Stimulated activated naive CD8-positive, alpha-beta T cell treated with anti-CD3 and anti-CD28 coated beads, Interleukin-15, Interleukin-2, amounts not matched to agents 100 U/mL and 50 U/mL, for 24 hours (primary cell): ENCODE measurements around the gene SUSD5.

ENCODE experiments used
- ATAC-seq: fragments of 150-1000 bp; cut with Tn5 transposase; one replicate; pipeline ENCODE4 v1.10.0; 2021
- DNase-seq: peaks from one replicate; pipeline ENCODE4 v3.0.0; 2021

The SUSD5 gene

DNA sequence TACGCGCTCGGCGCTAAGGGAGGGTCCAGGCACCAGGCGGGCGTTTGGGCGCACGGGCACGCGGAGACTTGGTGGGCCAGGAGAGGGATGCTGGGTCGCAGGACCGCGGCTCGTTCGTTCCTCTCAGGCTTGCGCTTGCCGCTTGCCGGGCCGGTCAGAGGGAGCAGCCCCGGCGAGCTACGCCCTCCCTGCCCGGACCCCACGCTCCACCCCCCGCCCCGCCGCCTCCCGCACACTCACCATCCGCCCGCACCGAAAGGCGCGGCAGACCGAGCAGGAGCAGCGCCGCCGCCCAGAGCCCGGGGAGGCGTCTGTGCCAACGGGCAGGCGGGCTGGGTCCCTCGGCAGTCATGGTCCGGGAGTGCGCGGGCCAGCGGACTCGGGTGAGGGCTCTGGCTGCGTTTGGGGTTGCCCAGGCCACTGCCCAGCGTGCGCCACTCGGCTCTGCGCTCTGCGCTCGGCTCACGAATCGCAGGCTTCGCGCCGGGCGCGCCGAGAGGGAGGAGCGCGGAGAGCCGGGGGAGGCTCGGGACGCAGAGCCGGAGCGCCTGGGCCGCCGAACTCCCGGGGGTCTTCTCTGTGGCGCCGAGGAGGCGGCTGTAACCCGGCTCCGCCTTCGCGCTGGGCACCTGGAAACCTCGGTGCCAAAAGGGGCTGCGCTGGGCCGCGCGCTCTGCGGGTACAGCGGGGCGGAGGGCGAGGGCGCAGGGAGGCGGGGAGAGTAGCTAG is at the start of gene SUSD5:
Gene SUSD5 (minus strand): TSS at position 365 of the 729 bp plus-strand sequence. CDS start 13 bp downstream, at position 352.
- no peak for ATAC-seq
- DNase-seq, result peak; percentile 5

DNA sequence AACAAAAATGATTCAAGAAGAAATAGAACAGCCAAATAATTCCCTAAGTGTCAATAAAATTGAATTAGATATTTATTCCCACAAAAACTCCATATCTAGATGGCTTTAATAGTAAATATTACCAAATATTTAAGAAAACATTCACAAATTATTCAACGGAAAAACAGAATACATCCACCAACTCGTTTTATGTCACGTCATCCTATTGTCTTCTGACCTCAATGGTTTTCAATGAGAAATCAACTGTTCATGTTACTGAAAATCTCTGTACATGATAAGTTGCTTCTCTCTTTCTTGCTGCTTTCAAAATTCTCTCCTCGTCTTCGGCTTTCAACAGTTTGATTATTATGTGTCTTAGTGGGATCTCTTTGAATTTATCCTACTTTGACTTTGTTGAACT is 41.5 kb upstream of the SUSD5 start:
- ATAC-seq (no peak), DNase-seq (no peak)

DNA sequence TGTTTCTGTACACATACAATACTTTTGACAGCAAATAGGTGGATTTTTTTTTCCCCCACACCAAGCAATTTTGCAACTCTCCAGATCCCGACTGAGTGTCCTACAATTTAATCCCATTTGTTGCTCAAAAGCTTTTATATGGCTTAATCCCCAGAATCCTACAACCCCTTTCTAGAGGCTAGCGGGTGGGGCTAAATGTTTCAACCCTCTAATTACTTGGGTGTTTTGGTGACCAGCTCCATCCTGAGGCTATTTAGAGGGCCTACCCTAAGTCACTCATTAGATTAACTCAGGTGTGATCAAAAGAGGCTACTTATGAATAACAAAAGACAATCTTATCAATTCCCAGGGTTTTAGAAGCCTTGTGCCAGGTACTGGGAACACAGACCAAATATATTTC is 37.6 kb upstream of the SUSD5 start:
- ATAC-seq (no peak), DNase-seq (no peak)

DNA sequence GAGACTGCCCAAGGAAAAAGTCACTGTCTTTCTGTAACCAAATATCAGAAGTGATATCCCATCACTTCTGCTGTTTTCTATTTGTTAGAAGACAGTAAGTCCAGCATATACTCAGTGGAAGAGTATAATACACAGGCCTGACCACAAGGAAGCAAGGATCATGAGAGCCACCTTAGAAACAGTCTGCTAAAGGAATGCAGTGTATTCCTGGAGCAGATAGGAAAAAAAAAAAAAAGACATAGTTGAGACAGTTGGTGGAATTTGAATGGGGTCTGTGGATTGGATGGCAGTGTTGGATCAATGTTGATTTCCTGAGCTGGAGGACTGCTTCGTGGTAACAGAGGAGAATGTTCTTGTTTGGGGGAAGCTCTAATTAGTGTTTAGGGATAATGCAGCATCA is 32.1 kb upstream of the SUSD5 start:
- ATAC-seq (no peak), DNase-seq (no peak)

DNA sequence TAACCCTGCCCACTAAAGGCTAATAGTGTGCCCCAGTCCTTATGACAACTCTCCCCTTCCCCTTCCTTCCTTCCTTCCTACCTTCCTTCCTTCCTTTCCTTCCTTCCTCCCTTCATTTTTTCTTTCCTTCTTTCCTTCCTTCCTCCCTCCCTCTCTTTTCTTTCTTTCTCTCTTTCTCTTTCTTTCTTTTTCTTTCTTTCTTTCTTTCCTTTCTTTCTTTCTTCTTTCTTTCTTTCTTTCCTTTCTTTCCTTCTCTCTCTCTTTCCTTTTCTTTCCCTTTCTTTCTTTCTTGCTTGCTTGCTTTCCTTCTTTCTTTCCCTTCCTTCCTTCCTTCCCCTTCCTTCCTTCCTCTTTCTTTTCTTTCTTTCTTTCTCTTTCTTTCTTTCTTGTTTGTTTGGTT is 28.2 kb upstream of the SUSD5 start:
- no peak for DNase-seq
- ATAC-seq, result no peak

DNA sequence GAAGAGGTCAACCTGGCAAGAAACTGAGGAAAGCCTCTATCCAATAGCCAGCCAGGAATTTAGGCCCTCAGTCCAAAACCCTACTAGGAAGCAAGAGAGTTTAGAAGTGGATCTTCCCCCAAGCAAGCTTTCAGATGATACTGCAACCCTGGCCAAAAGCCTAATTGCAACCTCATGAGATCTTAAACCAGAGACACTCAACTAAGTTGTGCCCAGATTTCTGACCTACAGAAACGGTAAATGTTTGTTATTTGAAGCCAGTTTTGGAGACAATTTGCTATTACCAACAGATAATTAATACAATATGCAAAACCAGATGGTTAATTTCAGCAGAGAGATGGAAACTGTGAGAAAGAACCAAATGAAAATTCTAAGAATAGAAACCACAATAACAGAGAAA is 21.7 kb upstream of the SUSD5 start:
- ATAC-seq (no peak), DNase-seq (no peak)

DNA sequence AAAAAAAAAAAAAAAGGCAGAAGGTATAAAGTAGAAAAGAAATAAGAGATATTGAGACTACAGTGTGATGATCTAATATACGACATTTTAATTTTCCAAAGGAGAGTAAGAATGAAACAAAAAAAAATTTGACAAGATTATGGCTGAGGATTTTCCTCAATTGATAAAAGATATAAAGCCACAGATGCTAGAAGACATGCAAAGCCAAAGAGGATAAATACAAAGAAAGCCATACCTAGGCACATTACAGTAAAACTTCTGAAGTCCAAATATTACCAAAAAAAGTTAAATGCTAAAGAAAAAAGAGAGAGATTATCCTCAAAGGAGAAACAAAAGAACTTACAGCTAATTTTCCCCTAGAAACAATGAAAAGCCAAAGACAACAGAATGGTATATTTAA is 20.3 kb upstream of the SUSD5 start:
- no peak for DNase-seq
- no peak for ATAC-seq

DNA sequence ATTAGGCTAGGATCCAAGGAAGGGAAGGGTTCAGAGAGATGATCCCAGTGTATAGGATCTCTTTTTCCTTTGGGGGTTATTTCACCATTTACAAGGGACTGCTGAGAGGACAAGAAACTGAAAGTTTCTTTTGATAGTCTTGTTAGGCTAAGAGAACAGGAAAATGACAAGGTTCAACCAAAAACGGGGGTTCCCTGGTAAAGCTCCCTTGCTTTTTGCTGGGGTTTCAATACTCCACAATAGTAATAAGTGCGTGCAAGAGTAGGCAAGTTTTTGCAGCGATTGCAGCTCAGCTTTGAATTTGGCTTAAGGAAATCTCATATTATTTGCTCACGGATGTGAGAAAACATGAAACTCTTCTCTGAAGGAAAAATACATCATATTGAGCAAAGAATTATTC is 18.8 kb upstream of the SUSD5 start:
- ATAC-seq (no peak), DNase-seq (no peak)

DNA sequence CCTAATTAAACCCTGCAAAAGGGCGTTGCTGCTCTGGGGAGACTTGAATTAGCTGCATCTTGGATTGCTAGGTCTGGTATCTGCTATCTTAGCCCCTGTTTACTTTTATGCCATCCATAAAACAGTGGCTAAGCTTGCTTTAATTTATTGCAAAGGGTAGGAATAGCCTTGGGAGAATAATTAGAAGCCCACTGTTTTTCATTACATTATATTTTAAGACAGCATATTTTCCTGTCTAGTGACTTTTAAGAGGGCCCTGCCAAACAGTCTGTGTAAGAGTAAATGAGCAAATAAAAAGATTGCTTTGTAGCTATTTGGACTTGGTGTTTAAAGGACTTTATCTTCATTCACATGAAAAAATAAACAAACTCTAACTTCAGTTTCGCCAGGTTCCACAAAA is 17.4 kb upstream of the SUSD5 start:
- DNase-seq, result no peak
- ATAC-seq, result no peak

DNA sequence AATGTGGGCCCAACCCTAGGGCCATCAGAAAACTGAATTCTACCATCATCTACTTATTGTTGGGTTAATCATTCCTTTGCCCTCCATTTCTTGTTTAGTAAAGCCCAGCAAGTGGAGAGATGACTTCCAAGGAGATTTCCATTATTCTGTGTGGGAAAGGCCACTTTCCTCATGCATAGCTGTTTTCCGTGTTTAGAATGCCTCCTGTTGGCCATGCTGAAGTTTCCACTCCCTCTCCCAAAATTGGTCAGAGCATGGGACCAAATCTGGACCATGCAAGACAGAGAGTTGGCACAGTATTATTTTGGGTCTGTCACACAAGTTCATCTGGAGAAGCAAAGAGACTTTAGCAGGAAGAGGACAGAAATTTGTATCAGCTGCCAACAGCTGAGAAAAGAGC is 15.3 kb upstream of the SUSD5 start:
- DNase-seq (no peak), ATAC-seq (no peak)

DNA sequence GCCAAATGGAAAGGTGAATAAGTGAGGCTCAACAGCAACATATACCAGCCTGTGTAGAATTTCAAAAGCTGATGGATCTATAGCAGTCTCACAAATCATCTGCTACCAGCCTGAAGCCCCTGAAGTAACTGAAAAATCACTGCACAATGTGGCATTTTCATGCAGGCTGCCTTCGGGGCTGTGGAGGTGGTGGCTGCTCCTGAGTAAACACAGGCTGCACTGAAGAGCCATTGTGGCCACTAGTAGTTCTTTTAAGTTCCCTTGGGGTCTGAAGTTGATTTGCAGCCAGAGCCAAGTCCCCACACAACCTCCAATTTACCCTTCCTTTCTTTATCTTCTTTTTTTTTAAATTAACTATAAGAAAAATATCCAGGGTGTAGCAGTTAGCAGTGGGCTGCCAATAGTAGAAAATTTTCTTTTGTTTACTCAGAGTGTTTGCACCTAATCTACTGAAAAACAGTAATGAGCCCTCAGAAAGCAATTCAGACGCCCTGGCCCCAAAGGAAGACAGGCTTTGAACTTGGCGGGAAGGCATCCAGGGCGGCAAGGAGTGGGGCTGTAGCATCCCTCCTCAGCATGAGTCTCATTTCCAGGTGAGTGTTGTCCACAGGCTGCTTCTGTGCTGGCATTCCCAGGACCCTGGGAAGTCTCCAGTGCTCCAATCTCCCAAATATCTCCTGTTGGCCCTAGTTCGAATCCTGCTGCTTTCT is 13.3 kb upstream of the SUSD5 start:
- DNase-seq, result no peak
- no peak for ATAC-seq

DNA sequence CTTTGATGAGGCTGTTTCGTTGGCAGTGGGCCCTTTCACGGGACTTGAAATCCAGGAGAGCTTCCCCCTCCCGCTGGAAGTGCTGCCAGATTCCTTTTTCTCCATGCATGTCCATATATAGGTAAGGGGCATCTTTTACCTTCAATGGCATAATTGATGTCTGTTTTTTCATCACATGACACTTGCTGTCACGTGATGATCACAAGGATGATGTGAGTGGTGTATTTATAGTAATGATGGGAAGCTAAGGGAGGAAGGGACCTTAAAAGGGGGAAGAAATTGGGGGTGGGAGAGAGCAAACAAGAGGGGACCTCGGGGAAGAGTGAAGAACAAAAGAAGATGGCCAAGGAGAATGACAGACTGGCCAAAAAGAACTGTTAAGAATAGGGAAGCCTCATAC is 11.3 kb upstream of the SUSD5 start:
- no peak for DNase-seq
- no peak for ATAC-seq

DNA sequence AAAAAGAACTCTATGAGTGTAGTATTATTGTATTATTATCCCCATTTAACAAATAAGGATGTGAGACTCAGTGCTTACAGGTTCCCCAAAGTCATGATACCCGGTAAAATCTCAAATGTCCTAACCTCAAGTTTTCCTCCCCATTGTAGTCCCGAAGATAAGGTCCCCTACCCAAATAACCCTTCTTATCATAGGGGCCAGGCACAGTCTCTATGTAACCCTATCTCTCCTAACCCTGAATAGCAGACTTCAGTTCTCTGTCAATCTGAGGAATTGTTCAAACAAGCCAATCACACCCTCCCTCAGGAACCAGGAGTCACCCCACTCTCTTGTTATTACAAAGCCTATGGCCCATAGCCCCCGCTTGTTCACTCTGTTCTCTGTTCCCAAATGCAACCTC is 10.5 kb upstream of the SUSD5 start:
- DNase-seq (no peak), ATAC-seq (no peak)

DNA sequence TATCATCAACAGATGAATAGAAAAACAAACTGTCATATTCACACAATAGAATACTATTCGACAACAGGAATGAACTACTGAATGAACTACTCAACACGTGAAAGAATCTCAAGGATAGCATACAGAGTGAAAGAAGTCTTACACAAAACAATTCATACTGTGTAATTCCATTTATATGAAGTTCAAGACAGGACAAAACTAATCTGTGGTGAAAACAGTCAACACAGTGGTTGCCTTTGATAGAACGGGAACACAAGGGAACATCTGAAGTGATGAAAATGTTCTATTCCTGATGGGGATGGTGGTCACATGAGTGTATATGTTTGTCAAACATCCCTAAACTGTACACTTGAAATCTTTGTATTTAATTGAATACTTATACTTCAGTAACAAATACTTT is 2.6 kb upstream of the SUSD5 start:
- ATAC-seq (no peak), DNase-seq (no peak)

DNA sequence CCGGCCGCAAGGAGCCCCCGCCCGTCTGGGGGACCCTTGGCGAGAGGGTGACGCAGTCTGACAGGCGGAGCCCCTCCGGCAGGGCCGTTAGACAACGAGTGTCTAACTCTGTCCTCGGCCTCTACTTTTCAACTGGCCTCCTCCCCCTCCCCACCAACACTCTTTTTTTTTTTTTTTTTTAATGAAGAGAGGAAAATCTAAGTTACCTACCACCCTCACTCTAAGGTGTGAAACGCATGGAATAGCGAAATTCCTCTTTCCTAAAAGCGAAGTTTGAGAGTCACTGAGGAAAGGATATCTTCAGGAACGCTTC is 521 bp upstream of the SUSD5 start:
- ATAC-seq, result no peak
- no peak for DNase-seq

DNA sequence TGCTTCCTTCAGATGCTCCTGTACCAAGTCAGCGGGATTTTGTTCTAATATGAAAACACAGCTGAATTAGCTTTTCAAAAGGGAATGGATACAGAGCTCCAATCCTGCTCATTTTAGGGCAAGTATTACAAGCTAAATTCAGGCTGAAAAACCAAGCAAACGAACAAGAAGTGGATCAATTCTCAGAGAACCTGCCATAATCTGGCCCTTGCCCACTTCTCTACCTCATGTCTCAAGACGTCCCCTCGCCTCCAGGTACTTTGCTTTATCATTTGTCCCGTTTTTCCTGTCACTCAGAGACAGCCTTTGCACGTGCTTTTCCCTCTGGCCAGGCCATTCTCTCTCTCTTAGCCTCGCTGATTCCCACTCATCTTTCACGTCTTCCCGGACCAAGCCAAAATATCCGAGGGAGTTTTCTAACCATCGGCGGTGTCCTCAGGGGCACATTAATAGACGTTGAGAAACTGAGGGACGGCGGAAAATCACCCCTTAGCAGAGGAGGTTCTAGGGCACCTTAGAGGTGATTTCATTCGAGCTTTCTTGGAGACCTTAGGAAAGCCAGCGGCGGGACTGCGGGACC is 654 bp downstream of the SUSD5 start:
- no peak for DNase-seq
- ATAC-seq, result no peak

DNA sequence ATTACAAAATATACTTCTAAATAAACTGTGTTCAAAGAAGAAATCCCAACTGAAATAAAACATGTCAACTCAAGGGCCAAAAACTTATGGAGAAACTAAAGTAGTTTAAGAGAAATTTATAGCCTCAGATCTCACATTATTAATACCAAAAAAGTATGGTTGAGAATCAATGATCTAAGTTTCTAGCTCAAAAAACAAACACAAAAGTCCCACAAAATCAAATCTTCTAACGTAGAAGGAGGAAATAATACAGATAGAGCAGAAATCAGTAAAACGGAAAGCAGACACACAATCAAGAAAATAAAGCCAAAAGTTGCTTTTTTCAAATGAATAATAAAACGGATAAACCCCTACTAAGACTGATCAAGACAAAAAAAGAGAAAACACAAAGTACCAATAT is 2.9 kb downstream of the SUSD5 start:
- DNase-seq, result no peak
- ATAC-seq, result no peak

DNA sequence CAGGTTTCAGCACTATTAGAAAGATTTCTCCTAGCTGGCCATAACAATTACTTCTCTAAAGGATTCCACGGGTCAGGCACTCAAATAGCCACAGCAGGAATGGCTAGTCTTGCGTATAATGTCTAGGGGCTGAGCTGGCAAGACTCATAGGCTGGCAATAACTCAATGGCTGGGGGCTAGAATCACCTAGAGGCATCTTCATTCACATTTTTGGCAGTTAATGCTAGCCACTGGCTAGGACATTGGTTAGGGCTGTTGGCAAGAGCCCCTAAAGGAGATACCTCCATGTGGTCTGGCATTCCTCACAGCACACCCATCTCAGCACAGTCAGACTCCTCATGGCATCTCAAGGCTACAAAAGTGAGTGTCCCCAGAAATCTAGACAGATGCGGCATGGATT is 6.2 kb downstream of the SUSD5 start:
- ATAC-seq (no peak), DNase-seq (no peak)

DNA sequence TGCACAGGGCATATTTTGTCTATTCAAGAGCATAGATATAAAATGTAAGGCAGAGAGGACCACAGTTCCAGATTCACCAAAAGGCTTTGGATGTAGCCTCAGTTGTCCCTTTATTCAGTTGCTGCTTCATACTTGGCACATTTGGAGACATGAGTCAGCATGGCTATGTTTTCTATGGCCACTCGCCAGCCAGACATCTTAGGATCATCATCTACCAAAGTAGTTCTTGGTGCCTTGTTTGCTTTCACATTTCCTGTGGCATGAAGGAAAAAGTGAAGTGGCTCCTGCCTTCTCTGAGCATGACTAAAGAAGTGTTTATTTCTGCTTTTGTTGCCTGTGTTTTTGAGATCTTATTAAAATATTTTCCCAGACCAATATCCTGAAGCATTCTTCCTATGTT is 7.2 kb downstream of the SUSD5 start:
- DNase-seq, result no peak

DNA sequence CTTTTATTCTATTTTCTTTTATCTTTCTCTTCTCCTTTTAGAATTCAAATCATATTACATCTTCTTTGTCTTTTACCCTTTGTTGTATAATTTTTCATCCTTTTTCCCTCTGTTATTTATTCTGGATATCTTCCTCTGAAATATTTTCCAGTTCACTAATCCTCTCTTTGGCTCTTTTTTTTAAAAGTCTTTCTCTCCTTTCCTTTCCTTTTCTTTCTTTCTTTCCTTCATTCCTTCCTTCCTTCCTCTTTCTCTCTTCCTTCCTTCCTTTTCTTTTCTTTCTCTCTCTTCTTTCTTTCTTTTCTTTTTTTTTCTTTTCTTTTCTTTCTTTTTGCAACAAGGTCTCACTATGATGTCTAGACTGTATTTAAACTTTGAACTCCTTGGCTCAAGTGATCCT is 9.3 kb downstream of the SUSD5 start:
- no peak for DNase-seq
- no peak for ATAC-seq

More for the DNA sequence above, 7.2 kb downstream of the SUSD5 start:
- no peak for ATAC-seq

DNA sequence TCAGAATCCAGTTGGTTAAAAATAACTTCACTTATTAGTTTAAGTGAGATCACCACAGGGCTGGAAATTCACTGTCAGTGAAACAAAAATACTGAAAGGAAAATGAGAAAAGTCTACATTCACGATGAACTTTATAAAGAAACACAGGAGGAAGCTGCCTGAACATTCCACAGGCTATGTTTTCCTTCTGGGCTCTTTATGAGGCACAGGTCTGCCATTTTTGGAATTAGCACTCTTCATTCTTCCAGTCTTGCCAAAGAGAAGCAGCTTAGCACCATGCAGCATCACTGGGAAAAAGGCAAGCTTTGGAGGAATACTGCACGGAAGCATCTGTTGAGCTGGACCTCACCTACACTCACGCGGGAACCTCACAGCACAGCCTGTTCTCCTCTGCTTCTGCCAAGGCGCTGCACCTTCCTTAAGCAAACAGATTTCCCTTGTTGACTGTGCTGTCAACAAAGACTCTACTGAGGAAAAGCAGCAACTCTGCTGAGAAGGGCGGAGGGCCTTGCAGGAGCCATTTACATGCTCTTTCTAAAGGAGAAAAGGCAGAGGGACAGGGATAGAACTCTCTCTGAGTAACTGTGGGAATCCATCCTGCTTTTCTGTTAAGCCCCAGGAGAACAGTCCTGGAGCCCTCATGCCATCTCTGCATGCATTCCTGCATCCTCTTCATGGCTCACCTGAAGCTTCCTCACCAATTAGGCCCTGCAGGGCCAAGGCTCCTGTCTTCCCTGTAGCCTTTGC is 15.7 kb downstream of the SUSD5 start:
- ATAC-seq, result no peak
- DNase-seq, result no peak

DNA sequence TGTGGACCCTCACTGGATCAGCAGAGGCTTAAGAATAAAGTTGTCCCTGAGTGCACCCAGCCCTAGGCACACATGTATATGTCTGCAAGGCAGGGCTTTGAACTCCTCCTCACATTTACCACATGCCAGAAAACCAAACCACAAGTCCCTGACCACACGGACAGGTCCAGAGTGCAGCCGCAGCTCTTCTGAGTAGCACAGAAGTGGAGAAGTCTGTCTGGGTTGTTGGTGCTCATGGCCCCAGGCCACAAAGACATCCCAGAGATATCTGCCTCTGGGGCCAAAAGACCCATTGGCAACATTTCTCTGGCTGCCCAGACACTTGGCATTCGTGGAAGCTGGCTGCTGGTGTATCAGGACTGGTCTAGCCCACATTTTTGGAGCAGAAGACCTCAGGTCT is 17.4 kb downstream of the SUSD5 start:
- ATAC-seq (no peak), DNase-seq (no peak)

DNA sequence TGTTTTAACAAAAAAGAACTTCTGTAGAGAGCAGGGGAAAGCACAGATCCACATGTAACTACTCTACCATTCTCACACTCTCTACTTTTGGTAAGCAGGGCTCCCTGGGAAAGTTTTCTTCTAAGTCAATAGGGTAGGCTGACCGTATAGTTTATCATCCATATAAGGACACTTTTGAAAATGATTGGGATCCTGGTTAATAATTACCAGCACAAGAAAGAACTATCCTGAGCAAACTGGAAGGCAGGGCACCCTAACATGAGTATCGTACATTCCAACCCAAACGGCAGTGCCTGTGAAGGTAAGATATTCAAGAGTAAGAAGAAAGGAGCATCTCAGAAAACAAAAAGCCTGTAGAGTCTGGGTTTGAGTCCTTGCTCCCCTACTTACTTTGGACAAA is 22.1 kb downstream of the SUSD5 start:
- no peak for DNase-seq
- ATAC-seq, result no peak
